ENCODE data around the gene RREB1. TPM values are rescaled to one million over a fixed set of nuclear protein-coding genes. Genes with fewer than 3 reads are reported as not detected.

Gene RREB1
- total RNA-seq, 1 donor from 2014 or later = 29.3 TPM

DNA sequence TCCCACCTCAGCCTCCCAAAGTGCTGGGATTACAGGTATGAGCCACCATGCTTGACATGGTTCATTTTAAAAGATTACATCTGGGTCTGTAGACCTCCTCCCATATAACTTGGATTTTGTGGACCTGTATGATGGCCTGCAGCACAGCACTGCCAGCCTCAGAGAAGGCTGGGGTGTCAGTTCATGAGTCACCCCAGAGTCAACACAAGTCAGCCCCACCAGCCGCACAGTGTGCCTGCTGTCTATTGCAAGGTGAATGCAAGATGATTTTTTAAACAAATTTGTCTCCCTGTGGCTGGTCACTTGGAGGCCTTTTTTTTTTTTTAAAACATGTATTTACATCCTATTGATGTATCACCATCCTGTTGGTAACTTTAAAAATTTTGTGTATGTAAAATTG is 76.7 kb downstream of the RREB1 start:
- H3K36me3 ChIP-seq (ENCODE audit: control insufficient read depth, insufficient read depth, low read length) = peaks cover 1% of the 10 kb centered on the region
- H3K4me3 ChIP-seq (ENCODE audit: low read depth, low read length) = no peak overlapping the region

DNA sequence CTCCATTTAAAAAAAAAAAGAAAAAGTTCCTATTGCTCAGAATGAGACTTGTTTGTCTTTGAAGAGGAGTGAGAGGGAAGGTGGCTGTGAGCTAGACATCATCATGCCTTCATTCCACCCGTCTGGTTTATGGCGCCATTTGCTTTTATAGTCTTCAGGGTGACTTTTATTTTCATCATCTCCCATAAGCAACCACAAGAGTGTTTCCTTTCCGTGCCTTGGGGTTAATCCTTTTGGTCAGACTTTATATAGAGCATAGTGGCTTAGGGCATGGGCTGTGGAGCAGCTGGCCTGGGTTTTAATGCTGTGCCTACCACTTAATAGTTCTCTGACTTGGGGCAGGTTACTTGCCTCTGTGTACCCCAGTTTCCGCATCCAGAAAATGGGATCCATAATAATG is 77.8 kb downstream of the RREB1 start:
- TF ChIP-seq, protein P1, sequence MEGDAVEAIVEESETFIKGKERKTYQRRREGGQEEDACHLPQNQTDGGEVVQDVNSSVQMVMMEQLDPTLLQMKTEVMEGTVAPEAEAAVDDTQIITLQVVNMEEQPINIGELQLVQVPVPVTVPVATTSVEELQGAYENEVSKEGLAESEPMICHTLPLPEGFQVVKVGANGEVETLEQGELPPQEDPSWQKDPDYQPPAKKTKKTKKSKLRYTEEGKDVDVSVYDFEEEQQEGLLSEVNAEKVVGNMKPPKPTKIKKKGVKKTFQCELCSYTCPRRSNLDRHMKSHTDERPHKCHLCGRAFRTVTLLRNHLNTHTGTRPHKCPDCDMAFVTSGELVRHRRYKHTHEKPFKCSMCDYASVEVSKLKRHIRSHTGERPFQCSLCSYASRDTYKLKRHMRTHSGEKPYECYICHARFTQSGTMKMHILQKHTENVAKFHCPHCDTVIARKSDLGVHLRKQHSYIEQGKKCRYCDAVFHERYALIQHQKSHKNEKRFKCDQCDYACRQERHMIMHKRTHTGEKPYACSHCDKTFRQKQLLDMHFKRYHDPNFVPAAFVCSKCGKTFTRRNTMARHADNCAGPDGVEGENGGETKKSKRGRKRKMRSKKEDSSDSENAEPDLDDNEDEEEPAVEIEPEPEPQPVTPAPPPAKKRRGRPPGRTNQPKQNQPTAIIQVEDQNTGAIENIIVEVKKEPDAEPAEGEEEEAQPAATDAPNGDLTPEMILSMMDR (IDR thresholded peaks at IDR 0.05; ENCODE audit: insufficient read depth, low read length, poor library complexity, severe bottlenecking) = no peak
- H3K36me3 ChIP-seq (ENCODE audit: control insufficient read depth, insufficient read depth, low read length) = peaks cover 1% of the 10 kb centered on the region
- DNase-seq (ENCODE audit: low read depth) = no peak

More for the DNA sequence above, 76.7 kb downstream of the RREB1 start:
- H3K27me3 ChIP-seq (ENCODE audit: control insufficient read depth, insufficient read depth, low read length) = no peaks in the 10 kb centered on the region
- DNase-seq (ENCODE audit: low read depth) = no peak
- TF ChIP-seq, protein P1 (IDR thresholded peaks at IDR 0.05; ENCODE audit: insufficient read depth, low read length, poor library complexity, severe bottlenecking) = no peak

DNA sequence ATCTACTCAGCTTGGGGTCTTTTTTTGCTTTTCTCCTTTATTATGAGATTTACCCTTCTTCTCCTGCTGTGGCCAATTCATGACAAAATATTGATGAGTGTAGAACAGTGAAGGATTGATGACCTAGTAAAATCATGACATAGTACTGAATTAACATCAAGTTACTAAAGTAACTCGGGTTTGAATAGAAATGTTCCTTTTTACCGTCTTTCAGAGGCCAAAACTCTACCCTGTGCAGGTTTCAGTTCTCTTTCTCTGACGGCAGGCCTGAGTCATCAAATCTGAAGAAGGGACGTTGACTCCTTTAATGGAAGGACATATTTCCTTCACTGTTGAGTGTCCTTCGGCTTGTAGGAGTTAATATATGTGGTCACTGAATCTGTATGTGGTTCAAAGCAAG is 80.7 kb downstream of the RREB1 start:
- Histone ChIP-seq H3K36me3 (ENCODE audit: control insufficient read depth, insufficient read depth, low read length) (peaks cover 1% of the 10 kb centered on the region), H3K27me3 (ENCODE audit: control insufficient read depth, insufficient read depth, low read length) (no peaks in the 10 kb centered on the region), H3K4me3 (ENCODE audit: low read depth, low read length) (no peak overlapping the region)
- no peak for DNase-seq (ENCODE audit: low read depth)
- TF ChIP-seq, protein P1 (IDR thresholded peaks at IDR 0.05; ENCODE audit: insufficient read depth, low read length, poor library complexity, severe bottlenecking) = no peak

More for the DNA sequence above, 77.8 kb downstream of the RREB1 start:
- Histone ChIP-seq H3K4me3 (ENCODE audit: low read depth, low read length) (no peak overlapping the region), H3K27me3 (ENCODE audit: control insufficient read depth, insufficient read depth, low read length) (no peaks in the 10 kb centered on the region)

DNA sequence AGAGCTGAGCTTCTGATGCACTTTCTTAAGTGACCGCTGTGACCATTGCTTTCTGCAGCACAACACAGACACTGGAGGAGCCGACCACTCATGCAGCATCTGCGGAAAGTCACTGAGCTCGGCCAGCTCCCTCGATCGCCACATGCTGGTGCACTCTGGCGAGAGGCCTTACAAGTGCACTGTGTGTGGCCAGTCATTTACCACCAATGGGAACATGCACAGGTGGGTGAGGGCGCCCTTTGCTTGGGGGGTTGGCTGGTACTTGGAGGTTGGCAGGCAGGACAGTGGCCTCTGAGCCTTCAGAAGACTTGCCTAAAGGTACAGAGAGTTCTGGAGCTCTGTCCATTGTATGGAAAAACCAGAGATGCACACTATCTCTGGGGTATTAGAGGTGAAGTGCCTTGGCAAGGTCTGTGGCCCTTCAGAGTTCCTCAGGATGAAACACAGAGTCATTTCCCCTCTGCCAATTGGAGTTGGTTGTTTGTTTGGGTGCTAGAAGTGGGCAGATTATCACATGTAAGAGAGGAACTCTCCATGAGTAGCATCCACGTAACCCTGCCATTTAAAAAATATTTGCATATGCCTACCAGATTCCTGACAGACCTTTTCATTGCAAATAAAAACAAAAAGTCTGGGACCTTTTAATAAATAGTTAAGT is 81.5 kb downstream of the RREB1 start:
- TF ChIP-seq, protein P1 (IDR thresholded peaks at IDR 0.05; ENCODE audit: insufficient read depth, low read length, poor library complexity, severe bottlenecking) = no peak
- Histone ChIP-seq H3K36me3 (ENCODE audit: control insufficient read depth, insufficient read depth, low read length) (peaks cover 1% of the 10 kb centered on the region), H3K27me3 (ENCODE audit: control insufficient read depth, insufficient read depth, low read length) (no peaks in the 10 kb centered on the region), H3K4me3 (ENCODE audit: low read depth, low read length) (no peak overlapping the region)
- no peak for DNase-seq (ENCODE audit: low read depth)

DNA sequence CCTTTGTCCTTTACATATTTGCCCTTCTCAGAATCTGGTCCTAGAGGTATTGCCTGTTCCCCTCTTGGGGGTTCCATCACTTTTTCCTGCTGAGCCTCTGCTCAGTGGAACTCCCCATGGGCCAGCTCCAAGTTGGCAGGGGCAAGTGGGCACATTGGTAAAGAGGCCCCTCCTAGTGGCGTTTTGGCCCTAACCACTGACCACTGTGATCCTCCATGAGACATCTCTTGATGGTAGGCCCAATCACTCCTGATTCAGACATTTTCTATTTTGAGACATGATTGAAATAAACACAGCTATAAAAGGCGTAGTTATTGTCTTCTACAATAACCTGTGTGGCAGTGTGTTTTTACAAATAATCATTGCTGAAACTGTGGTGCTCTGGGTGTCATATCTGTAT is 83.0 kb downstream of the RREB1 start:
- Histone ChIP-seq H3K4me3 (ENCODE audit: low read depth, low read length) (no peak overlapping the region), H3K36me3 (ENCODE audit: control insufficient read depth, insufficient read depth, low read length) (peaks cover 1% of the 10 kb centered on the region), H3K27me3 (ENCODE audit: control insufficient read depth, insufficient read depth, low read length) (no peaks in the 10 kb centered on the region)
- DNase-seq (ENCODE audit: low read depth) = no peak
- TF ChIP-seq, protein P1 (IDR thresholded peaks at IDR 0.05; ENCODE audit: insufficient read depth, low read length, poor library complexity, severe bottlenecking) = no peak

DNA sequence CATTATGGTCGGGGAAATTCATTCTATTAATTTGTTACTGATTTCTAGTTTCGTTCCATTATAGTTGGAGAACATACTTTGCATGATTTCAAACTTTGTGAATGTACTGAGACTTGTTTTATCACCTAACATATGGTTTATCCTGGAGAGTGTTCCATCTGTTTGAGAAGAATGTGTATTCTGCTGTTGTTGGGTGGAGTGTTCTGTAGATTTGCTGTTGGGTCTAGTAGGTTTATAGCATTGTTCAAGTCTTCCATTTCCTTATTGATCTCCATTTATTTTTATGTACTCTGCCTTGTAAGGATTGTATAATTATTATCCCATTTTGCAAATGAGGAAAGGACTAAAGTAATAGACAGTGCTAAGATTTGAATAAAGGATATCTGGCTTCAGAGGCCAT is 85.4 kb downstream of the RREB1 start:
- TF ChIP-seq, protein P1 (IDR thresholded peaks at IDR 0.05; ENCODE audit: insufficient read depth, low read length, poor library complexity, severe bottlenecking) = no peak
- H3K27me3 ChIP-seq (ENCODE audit: control insufficient read depth, insufficient read depth, low read length) = no peaks in the 10 kb centered on the region
- DNase-seq (ENCODE audit: low read depth) = no peak
- H3K4me3 ChIP-seq (ENCODE audit: low read depth, low read length) = no peak overlapping the region
- peaks cover 1% of the 10 kb centered on the region for H3K36me3 ChIP-seq (ENCODE audit: control insufficient read depth, insufficient read depth, low read length)
